GM18498 (cell line): ENCODE results near the gene MASP1.
A peak's percentile ranks its signal among the peaks of the same experiment; 100 is the strongest.

Experiments
- ATAC-seq: cut with Tn5 transposase; IDR thresholded peaks from one replicate; pipeline ENCODE4 v1.9.1; 2021; ENCODE audit warnings: mild to moderate bottlenecking, moderate library complexity; ENCODE audit not compliant: unreplicated experiment

Gene MASP1

GRCh38 chr3:187291512-187292132 lies at the start of gene MASP1:
Gene MASP1 (minus strand): TSS chr3:187291737. CDS start chr3:187291632, 105 bp downstream.
- ATAC-seq = no peak

- no peak for ATAC-seq
Observed at GRCh38 chr3:187340578-187340977, 49.0 kb upstream of the MASP1 start.

GRCh38 chr3:187336322-187336721 lies 44.8 kb upstream of the MASP1 start:
- ATAC-seq = no peak

GRCh38 chr3:187334904-187335303 lies 43.4 kb upstream of the MASP1 start:
- no peak for ATAC-seq

GRCh38 chr3:187328691-187329090 lies 37.2 kb upstream of the MASP1 start:
- no peak for ATAC-seq

GRCh38 chr3:187327845-187328244 lies 36.3 kb upstream of the MASP1 start:
- no peak for ATAC-seq

GRCh38 chr3:187325632-187326031 lies 34.1 kb upstream of the MASP1 start:
- no peak for ATAC-seq

GRCh38 chr3:187323091-187323490 lies 31.6 kb upstream of the MASP1 start:
- ATAC-seq = no peak

- no peak for ATAC-seq
Observed at GRCh38 chr3:187322291-187322690, 30.8 kb upstream of the MASP1 start.

GRCh38 chr3:187321766-187322165 lies 30.2 kb upstream of the MASP1 start:
- no peak for ATAC-seq

- ATAC-seq = peak; percentile 89
Observed at GRCh38 chr3:187319699-187320302, 28.3 kb upstream of the MASP1 start.

GRCh38 chr3:187318819-187319616 lies 27.5 kb upstream of the MASP1 start:
- ATAC-seq = no peak

GRCh38 chr3:187315872-187316271 lies 24.3 kb upstream of the MASP1 start:
- no peak for ATAC-seq

- no peak for ATAC-seq
Observed at GRCh38 chr3:187314176-187314575, 22.6 kb upstream of the MASP1 start.

GRCh38 chr3:187310954-187311470 lies 19.5 kb upstream of the MASP1 start:
- no peak for ATAC-seq

- ATAC-seq = no peak
Observed at GRCh38 chr3:187310226-187310625, 18.7 kb upstream of the MASP1 start.

- ATAC-seq = no peak
Observed at GRCh38 chr3:187305881-187306280, 14.3 kb upstream of the MASP1 start.

- no peak for ATAC-seq
Observed at GRCh38 chr3:187299611-187300010, 8.1 kb upstream of the MASP1 start.

GRCh38 chr3:187296911-187297310 lies 5.4 kb upstream of the MASP1 start:
- no peak for ATAC-seq

GRCh38 chr3:187296058-187296457 lies 4.5 kb upstream of the MASP1 start:
- no peak for ATAC-seq

- ATAC-seq = no peak
Observed at GRCh38 chr3:187295316-187296034, 3.9 kb upstream of the MASP1 start.
